Activated gamma-delta T cell treated with Interleukin-2 at 50 U/mL for 16 hours (primary cell): ENCODE results near the gene C20orf202.

ENCODE experiments used
- DNase-seq: peaks from one replicate; pipeline ENCODE4 v3.0.0-alpha.2; 2020

The C20orf202 gene

GRCh38 chr20:1184638-1185315 is 18.5 kb upstream of the C20orf202 start, which contains the start of gene TMEM74B:
Gene TMEM74B, minus strand, starts transcription at chr20:1184981. Its CDS starts 1,180 bp downstream, at chr20:1183801.
- DNase-seq, result no peak

- no peak for DNase-seq
Measured at GRCh38 chr20:1185316-1185741, 17.9 kb upstream of the C20orf202 start.

- peak; percentile 16 for DNase-seq
Measured at GRCh38 chr20:1185790-1186334, 17.4 kb upstream of the C20orf202 start.

GRCh38 chr20:1186367-1186991 is 16.8 kb upstream of the C20orf202 start:
- DNase-seq, result no peak

- DNase-seq, result no peak
Measured at GRCh38 chr20:1187605-1188171, 15.6 kb upstream of the C20orf202 start.

- no peak for DNase-seq
Measured at GRCh38 chr20:1188347-1188746, 14.9 kb upstream of the C20orf202 start.

- DNase-seq, result no peak
Measured at GRCh38 chr20:1189827-1190226, 13.4 kb upstream of the C20orf202 start.

DNA sequence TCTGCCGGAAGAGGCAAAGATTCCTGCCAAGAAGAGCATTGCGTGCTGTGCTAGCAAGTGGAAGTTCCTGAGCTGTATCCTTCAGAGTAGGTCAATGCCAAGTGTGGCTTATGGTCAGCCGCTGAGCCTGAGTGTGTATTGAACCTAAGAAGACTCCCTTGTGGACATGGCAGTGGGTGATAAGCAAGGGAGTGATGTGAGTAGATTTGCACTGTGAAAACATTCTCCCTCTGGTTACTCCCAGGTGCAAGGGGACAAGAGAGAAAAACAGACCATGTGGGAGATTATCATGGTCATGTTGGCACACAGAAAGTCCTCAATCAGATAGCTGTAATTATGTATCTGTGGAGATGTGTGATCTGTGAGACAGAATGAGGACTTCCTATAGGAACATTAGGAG is 12.4 kb upstream of the C20orf202 start:
- no peak for DNase-seq

- DNase-seq, result no peak
Measured at GRCh38 chr20:1191299-1191698, 12.0 kb upstream of the C20orf202 start.

- no peak for DNase-seq
Measured at GRCh38 chr20:1195226-1195625, 8.0 kb upstream of the C20orf202 start.

GRCh38 chr20:1196634-1197033 is 6.6 kb upstream of the C20orf202 start:
- no peak for DNase-seq

DNA sequence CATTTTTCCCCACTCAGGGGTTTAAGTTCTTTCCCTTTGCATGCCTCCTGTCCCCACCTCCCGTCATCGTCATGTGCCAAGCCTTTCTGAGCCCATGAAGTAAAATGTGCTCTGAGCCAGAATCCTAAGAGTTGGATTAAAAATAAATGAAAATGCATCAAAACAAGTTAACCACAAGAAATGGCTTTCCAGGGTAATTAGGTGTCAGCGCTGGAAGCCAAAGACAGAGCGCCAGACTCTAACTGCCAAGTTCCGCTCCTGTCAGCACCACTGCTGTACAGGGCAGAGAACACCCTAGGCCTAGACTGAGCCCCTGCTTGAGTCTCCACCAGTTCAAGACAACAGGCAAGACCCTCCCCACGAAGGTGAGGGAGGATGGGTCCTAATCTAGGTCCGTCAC is 5.5 kb upstream of the C20orf202 start:
- no peak for DNase-seq

DNA sequence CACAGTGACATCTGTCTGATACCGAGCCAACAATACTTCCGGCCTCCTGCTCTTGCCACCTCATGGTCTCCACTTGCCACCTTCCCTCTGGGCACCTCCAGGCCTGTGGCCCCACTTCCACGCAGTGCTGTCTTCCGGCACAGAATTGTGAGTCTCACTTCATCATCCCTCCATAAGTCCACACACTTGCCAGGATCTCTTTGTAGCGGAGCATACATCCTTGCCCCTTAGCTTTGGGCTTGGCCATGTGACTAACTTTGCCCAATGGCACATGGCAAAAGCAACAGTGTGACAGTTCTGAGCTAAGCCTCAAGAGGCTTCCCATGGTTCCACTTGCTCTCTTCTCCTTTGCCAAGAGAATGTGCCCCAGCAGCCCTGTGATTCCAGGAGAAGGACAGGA is 4.5 kb upstream of the C20orf202 start:
- no peak for DNase-seq

DNA sequence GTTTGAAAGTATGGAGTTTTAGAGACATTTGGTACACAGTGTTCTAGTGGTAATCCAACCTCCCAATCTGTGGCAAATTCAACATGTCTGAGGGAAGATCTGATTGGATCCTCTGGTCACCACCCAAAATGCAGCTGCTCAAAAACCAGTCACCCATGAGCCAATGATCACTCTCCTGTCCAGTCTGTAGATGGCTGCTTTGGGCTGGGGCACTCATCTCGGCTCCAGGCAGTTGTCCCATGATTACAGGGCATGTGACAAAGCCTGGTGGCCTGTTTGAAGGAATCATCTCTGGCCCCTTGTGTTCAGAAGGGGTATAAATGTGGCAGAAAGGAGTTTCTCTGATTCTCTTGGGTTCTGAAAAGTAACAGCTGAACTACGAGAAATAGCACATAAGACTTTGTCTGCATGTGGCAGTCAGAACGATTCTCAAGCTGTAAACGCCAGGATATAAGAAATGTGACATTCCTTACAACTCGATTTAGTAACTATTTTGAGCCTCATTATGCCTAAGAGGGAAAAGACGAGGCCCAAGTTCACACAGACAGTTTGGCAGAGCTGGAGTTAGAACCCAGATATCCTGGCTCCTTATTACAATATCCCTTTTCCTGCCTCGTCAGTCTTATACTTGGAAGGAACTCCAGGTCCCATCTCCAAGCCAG is 3.9 kb upstream of the C20orf202 start:
- no peak for DNase-seq

DNA sequence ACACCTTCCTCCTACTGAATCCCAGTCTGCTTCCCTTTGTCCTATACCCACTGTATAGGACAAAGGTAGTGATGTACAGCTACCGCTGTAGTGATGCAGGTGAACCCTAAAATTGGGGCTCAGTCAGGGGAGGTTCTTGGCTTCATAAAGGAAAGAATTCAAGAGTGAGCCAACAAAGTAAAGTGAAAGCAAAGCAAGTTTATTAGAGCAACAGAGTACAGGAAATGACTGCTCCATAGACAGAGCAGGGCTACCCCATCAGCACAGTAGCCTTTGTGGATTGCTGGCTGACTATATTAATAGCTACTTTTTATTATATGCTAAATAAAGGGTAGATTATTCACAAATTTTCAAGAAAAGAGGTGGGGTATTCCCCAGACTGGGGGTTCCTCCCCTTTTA is 3.3 kb upstream of the C20orf202 start:
- no peak for DNase-seq

- DNase-seq, result no peak
Measured at GRCh38 chr20:1203630-1204029, 376 bp downstream of the C20orf202 start.

GRCh38 chr20:1204113-1204512 is 859 bp downstream of the C20orf202 start:
- no peak for DNase-seq

GRCh38 chr20:1204576-1204975 is 1.3 kb downstream of the C20orf202 start:
- DNase-seq, result no peak

DNA sequence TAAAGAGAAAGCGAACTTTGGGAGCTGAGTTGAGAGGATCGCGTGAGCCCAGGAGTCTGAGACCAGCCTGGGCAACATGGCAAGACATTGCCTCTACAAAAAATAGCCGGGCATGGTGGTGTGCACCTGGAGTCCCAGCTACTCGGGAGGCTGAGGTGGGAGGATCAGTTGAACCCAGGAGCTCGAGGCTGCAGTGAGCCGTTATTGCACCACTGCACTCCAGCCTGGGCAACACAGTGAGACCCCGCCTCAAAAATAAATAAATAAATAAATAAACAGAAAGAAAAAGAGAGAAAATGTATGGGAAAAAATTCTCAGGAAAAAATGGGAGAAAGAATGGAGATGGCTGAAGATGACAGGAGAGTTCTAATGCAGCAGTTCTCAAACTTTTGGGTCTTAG is 2.5 kb downstream of the C20orf202 start:
- DNase-seq, result no peak

- no peak for DNase-seq
Measured at GRCh38 chr20:1206366-1207148, 3.3 kb downstream of the C20orf202 start.

DNA sequence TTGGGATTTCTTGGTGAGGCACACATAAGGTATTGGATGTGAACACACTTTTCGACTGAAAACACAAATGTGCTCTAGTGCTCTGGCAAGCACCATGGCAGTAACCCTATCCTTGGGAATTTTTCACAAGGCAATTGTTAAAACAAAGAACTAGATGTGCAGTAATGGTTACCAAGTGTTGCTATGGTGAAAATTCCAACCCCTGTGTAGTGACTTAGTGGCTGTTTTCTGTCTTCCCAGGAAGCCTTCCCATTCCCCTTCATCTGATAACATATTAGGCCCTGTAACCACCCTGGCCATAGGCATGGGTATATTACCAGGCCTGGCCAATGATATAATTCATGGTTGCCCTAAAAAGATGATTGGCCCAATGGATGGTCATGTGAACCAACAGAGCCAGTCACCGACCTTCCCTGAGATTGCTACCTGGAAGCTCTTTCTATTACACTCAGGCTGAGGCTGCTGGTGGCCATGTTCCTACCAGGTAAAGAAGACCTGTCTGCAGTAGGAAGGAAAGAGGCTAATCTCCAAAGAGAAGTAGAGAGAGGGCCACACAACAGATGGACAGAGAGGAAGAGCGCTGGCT is 4.1 kb downstream of the C20orf202 start:
- no peak for DNase-seq
